Testis (tissue), 3 donors: Measurements from ENCODE around the gene GNL1. TPM values are rescaled to one million over a fixed set of nuclear protein-coding genes. Genes with fewer than 3 reads are reported as not detected.
"Not testable (repeated sequence)": the region's sequence is repeated elsewhere in the genome, so short reads cannot be mapped to it uniquely, and the experiment has no call there.

Source experiments
- DNase-seq: peaks from one replicate; pipeline ENCODE4 v3.0.0-alpha.2; 2019
- H3K27ac ChIP-seq, 2 donors: fragments of 200-600 bp; sonication (generic); one replicate each; pipeline ENCODE4 v1.5.1; 2019
- H3K27me3 ChIP-seq: fragments of 200-600 bp; sonication (generic); one replicate; pipeline ENCODE4 v1.5.1; 2019
- H3K36me3 ChIP-seq: fragments of 200-600 bp; sonication (generic); one replicate; pipeline ENCODE4 v1.5.1; 2017; ENCODE audit warnings: low read depth; ENCODE audit errors: missing control alignments
- H3K4me1 ChIP-seq: fragments of 200-600 bp; sonication (generic); one replicate; pipeline ENCODE4 v1.5.1; 2019
- H3K4me3 ChIP-seq, 2 donors: fragments of 200-600 bp; sonication (generic); one replicate each; pipeline ENCODE4 v1.5.1; 2017 to 2019
- H3K9me3 ChIP-seq: fragments of 200-600 bp; sonication (generic); one replicate; pipeline ENCODE4 v1.5.1; 2017
- CTCF ChIP-seq, 3 experiments: fragments of 450-650 bp in 2 of 3; fragments of 200-600 bp in 1 of 3; sonication (generic) in 1 of 3; IDR thresholded peaks; one replicate each; pipeline ENCODE4 v1.5.1; 2016 to 2019; ENCODE audit warnings: antibody characterized with exemption in 3 of 3, mild to moderate bottlenecking in 2 of 3, moderate library complexity in 1 of 3
- POLR2A ChIP-seq: fragments of 450-650 bp; IDR thresholded peaks from one replicate; pipeline ENCODE4 v1.6.1; 2017; ENCODE audit warnings: antibody characterized with exemption, mild to moderate bottlenecking, moderate library complexity
- WGBS, 2 donors: methylation state at CpG; one replicate each; pipeline ENCODE4 v1.1.5; 2018; 5-methylcytosine and 5-hydroxymethylcytosine counted together
- intact Hi-C: fragments of 100-400 bp; cut with DNase I; formaldehyde crosslinking; loops from one replicate; pipeline ENCODE4 v1.15.1; 2023; ENCODE audit warnings: low total_unique reads
- polyA plus RNA-seq: library from polyadenylated mRNA; stranded (reverse); fragments of 350-450 nt; fragmentation: Illumina TruSeq; extraction: RNeasy Lipid Tissue Mini Kit (QIAGEN cat#74804); gene quantifications from one replicate; pipeline ENCODE4 v1.2.3, GENCODE V29; 2014; ENCODE audit warnings: low read depth, low replicate concordance; ENCODE audit not compliant: insufficient read depth
- total RNA-seq, 2 donors: library from RNA; depleted of rRNA; stranded (reverse); fragments of >200 nt; gene quantifications; one replicate each; pipeline ENCODE4 v1.2.3, GENCODE V29; 2016

GNL1 gene
- total and polyA plus RNA-seq, 3 donors from 2014 or later = 68.7 to 205 (median 72.8) TPM

DNA sequence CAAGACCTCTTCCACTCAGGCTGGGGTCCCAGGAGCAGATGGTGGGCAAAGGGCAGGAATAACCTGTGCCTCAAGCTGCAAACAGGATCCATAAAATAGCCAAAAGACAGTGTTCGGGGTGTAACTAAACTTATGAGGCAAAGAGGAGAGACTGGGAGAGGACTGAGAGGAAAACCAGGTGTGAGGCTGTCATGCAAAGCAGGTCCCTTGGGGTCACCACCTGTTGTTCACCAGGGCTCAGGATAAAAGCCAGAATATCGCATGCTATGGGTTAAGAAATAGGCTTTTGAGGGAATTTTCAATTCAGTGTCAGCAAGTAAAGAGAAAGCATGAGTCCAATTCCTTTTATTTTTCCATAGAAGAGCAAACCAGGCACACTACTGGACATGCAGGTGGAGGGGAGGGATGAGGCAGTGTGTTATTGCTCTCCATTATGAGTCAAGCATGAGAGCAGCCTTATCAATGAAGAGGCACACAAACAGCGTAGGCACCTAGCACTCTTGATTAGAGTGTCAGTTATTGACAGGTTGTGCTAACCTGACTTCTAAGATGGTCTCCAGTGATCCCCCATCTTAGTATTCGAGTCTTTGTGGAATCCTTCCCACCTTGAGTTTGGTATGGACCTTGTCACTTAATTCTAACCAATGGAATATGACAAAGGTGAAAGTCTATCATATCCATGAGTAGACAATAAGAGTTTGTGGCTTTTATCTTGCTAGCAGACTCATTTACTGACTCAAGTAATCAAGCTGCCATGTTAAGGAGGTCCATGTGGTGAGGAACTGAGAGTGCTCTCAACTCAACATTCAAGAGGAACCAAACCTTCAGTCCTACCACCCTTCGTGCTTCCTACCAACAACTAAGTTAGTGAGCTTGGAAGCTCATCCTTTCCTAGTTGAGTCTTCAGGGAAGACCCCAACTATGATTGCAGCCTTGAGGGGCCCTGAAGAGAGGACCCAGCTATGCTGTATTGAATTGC, 48.2 kb downstream of the GNL1 start:
- H3K9me3 ChIP-seq = no peaks in the 10 kb centered on the region
- WGBS, 2 donors = 84% methylated on average over 5 of the region's 5 CpGs
- DNase-seq = no peak
- no peak overlapping the region for H3K4me3 ChIP-seq
- H3K4me1 ChIP-seq = no peaks in the 10 kb centered on the region
- intact Hi-C loops = no loop called here
- no peaks in the 10 kb centered on the region for H3K36me3 ChIP-seq
- H3K27ac ChIP-seq = no peak overlapping the region
- no peak for TF ChIP-seq POLR2A
- TF ChIP-seq CTCF (IDR thresholded peaks at IDR 0.05) = no peak
- no peaks in the 10 kb centered on the region for H3K27me3 ChIP-seq

- TF ChIP-seq CTCF (IDR thresholded peaks at IDR 0.05) = no peak
- no peak for TF ChIP-seq POLR2A
- H3K9me3 ChIP-seq = no peaks in the 10 kb centered on the region
- H3K4me1 ChIP-seq = no peaks in the 10 kb centered on the region
- intact Hi-C loops = no loop called here
- H3K4me3 ChIP-seq = no peak overlapping the region
- H3K27ac ChIP-seq = no peak overlapping the region
- H3K36me3 ChIP-seq = no peaks in the 10 kb centered on the region
- H3K27me3 ChIP-seq = no peaks in the 10 kb centered on the region
- WGBS, 2 donors = 60 to 67% methylated on average over 10 of the region's 10 CpGs
- DNase-seq = no peak
Measured at GRCh38 chr6:30500421-30501355, 55.6 kb downstream of the GNL1 start.

DNA sequence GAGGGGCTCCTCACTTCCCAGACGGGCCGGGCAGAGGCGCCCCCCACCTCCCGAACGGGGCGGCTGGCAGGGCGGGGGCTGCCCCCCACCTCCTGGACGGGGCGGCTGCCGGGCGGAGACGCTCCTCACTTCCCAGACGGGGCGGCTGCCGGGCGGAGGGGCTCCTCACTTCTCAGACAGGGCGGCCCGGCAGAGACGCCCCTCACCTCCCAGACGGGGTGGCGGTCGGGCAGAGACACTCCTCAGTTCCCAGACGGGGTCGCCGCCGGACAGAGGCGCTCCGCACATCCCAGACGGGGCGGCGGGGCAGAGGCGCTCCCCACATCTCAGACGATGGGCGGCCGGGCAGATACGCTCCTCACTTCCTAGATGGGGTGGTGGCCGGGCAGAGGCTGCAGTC, 57.6 kb downstream of the GNL1 start:
- H3K27ac ChIP-seq, H3K36me3 ChIP-seq, H3K9me3 ChIP-seq, H3K27me3 ChIP-seq, H3K4me3 ChIP-seq, intact Hi-C loops, H3K4me1 ChIP-seq, DNase-seq: not testable (repeated sequence)
- 65 to 92% methylated on average over 10 to 34 of the region's 37 CpGs for WGBS, 2 donors

DNA sequence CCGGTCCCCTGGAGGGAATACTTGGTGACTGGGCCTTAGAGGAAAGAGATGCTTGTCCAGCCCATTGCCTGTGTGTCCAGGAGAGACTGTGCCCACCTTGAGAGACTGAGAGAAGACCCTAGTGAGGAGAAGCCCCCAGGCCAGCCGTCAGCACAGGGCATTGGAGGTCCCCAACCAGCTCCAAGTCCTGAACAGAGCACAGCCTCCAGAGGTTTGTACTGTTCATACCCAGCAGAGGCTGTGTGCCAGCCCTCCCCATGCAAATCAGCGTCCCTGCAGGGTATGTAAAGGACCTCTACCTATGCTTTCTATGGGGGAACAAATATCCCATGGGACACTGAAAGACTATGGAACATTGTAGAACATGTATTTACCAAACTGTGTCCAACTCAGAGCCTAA, 58.6 kb downstream of the GNL1 start:
- TF ChIP-seq POLR2A = no peak
- TF ChIP-seq CTCF (IDR thresholded peaks at IDR 0.05) = no peak
- no peaks in the 10 kb centered on the region for H3K36me3 ChIP-seq
- H3K4me3 ChIP-seq = no peak overlapping the region
- H3K9me3 ChIP-seq = no peaks in the 10 kb centered on the region
- no peaks in the 10 kb centered on the region for H3K27me3 ChIP-seq
- H3K4me1 ChIP-seq = no peaks in the 10 kb centered on the region
- 77 to 80% methylated on average over 2 to 3 of the region's 3 CpGs for WGBS, 2 donors
- no peak for DNase-seq
- H3K27ac ChIP-seq = no peak overlapping the region
- intact Hi-C loops = no loop called here

- H3K27ac ChIP-seq, H3K36me3 ChIP-seq, H3K4me1 ChIP-seq, H3K4me3 ChIP-seq, intact Hi-C loops, H3K9me3 ChIP-seq, H3K27me3 ChIP-seq, DNase-seq: not testable (repeated sequence)
- WGBS, 2 donors = 96 to 97% methylated on average over 5 of the region's 5 CpGs
Measured at GRCh38 chr6:30497261-30497599, 59.1 kb downstream of the GNL1 start.
